Fibroblast of pulmonary artery (primary cell): Measurements from ENCODE around the gene SATB1.

Experiments
- DNase-seq: peaks from one replicate; pipeline ENCODE4 v3.0.0-alpha.2; 2010; ENCODE audit warnings: low read depth
- H3K4me3 ChIP-seq: replicated peaks from 2 replicates; pipeline ENCODE4 v1.5.1; 2011; ENCODE audit warnings: low read depth, mild to moderate bottlenecking, control low read depth, low read length, moderate library complexity
- CTCF ChIP-seq: IDR thresholded peaks from 2 replicates; pipeline ENCODE4 v1.5.1; 2011; ENCODE audit warnings: mild to moderate bottlenecking, control low read depth, low read length, inconsistent platforms; ENCODE audit errors: missing control alignments

The SATB1 gene

GRCh38 chr3:18357747-18358146 lies 67.4 kb downstream of the SATB1 start:
- no peak for DNase-seq
- no peak overlapping the region for H3K4me3 ChIP-seq
- TF ChIP-seq CTCF, result no peak

GRCh38 chr3:18355832-18356231 lies 69.3 kb downstream of the SATB1 start:
- TF ChIP-seq CTCF, result no peak
- no peak for DNase-seq
- no peak overlapping the region for H3K4me3 ChIP-seq

GRCh38 chr3:18354701-18355100 lies 70.4 kb downstream of the SATB1 start:
- no peak for TF ChIP-seq CTCF
- DNase-seq, result no peak
- H3K4me3 ChIP-seq, result no peak overlapping the region

GRCh38 chr3:18351823-18352744 lies 73.1 kb downstream of the SATB1 start:
- TF ChIP-seq CTCF, result no peak
- H3K4me3 ChIP-seq, result no peak overlapping the region
- no peak for DNase-seq

- no peak overlapping the region for H3K4me3 ChIP-seq
- no peak for DNase-seq
- TF ChIP-seq CTCF, result no peak
Measured at GRCh38 chr3:18351069-18351628, 74.0 kb downstream of the SATB1 start.

- no peak overlapping the region for H3K4me3 ChIP-seq
- TF ChIP-seq CTCF, result no peak
- DNase-seq, result no peak
Measured at GRCh38 chr3:18349197-18349798, 75.8 kb downstream of the SATB1 start.

- no peak for TF ChIP-seq CTCF
- no peak overlapping the region for H3K4me3 ChIP-seq
- no peak for DNase-seq
Measured at GRCh38 chr3:18346097-18346496, 79.0 kb downstream of the SATB1 start.
